ENCODE measurements around the gene ATP8A2.
A peak's percentile ranks its signal among the peaks of the same experiment; 100 is the strongest.

Gene ATP8A2

GRCh38 chr13:25865391-25865790, 493.6 kb downstream of the ATP8A2 start:
- H3K4me3 Mint-ChIP-seq = no peak overlapping the region
- H3K27ac Mint-ChIP-seq = no peak overlapping the region
- no peaks in the 10 kb centered on the region for H3K36me3 Mint-ChIP-seq (ENCODE audit: low read depth)
- no peaks in the 10 kb centered on the region for H3K9me3 Mint-ChIP-seq
- H3K27me3 Mint-ChIP-seq (ENCODE audit: low read depth) = peaks cover 3% of the 10 kb centered on the region
- no peaks in the 10 kb centered on the region for H3K4me1 Mint-ChIP-seq (ENCODE audit: low read depth)

- H3K27ac Mint-ChIP-seq = no peak overlapping the region
- peaks cover 14% of the 10 kb centered on the region for H3K4me1 Mint-ChIP-seq (ENCODE audit: low read depth)
- H3K36me3 Mint-ChIP-seq (ENCODE audit: low read depth) = no peaks in the 10 kb centered on the region
- H3K27me3 Mint-ChIP-seq (ENCODE audit: low read depth) = no peaks in the 10 kb centered on the region
- H3K4me3 Mint-ChIP-seq = no peak overlapping the region
- H3K9me3 Mint-ChIP-seq = no peaks in the 10 kb centered on the region
Observed at GRCh38 chr13:25867038-25867437, 495.3 kb downstream of the ATP8A2 start.

- Mint-ChIP-seq H3K9me3 (no peaks in the 10 kb centered on the region), H3K4me1 (ENCODE audit: low read depth) (peaks cover 25% of the 10 kb centered on the region), H3K4me3 (no peak overlapping the region), H3K36me3 (ENCODE audit: low read depth) (no peaks in the 10 kb centered on the region), H3K27ac (no peak overlapping the region), H3K27me3 (ENCODE audit: low read depth) (no peaks in the 10 kb centered on the region)
Observed at GRCh38 chr13:25868490-25868889, 496.7 kb downstream of the ATP8A2 start.

- Mint-ChIP-seq H3K36me3 (ENCODE audit: low read depth) (peaks cover 5% of the 10 kb centered on the region), H3K4me3 (no peak overlapping the region), H3K9me3 (peaks cover 9% of the 10 kb centered on the region), H3K27ac (no peak overlapping the region), H3K4me1 (ENCODE audit: low read depth) (peaks cover 38% of the 10 kb centered on the region), H3K27me3 (ENCODE audit: low read depth) (no peaks in the 10 kb centered on the region)
Observed at GRCh38 chr13:25869941-25870340, 498.2 kb downstream of the ATP8A2 start.

- H3K36me3 Mint-ChIP-seq (ENCODE audit: low read depth) = peaks cover 5% of the 10 kb centered on the region
- peaks cover 47% of the 10 kb centered on the region for H3K4me1 Mint-ChIP-seq (ENCODE audit: low read depth)
- H3K9me3 Mint-ChIP-seq = peaks cover 9% of the 10 kb centered on the region
- H3K27ac Mint-ChIP-seq = peak overlapping the region; percentile 37
- H3K27me3 Mint-ChIP-seq (ENCODE audit: low read depth) = no peaks in the 10 kb centered on the region
- no peak overlapping the region for H3K4me3 Mint-ChIP-seq
Observed at GRCh38 chr13:25871389-25872125, 499.8 kb downstream of the ATP8A2 start.

- Mint-ChIP-seq H3K27ac (peak overlapping the region; percentile 33), H3K4me3 (no peak overlapping the region)
Observed at GRCh38 chr13:25872481-25873241, 500.9 kb downstream of the ATP8A2 start.

GRCh38 chr13:25873242-25873612, 501.5 kb downstream of the ATP8A2 start:
- Mint-ChIP-seq H3K27me3 (ENCODE audit: low read depth) (no peaks in the 10 kb centered on the region), H3K9me3 (peaks cover 9% of the 10 kb centered on the region), H3K4me1 (ENCODE audit: low read depth) (peaks cover 52% of the 10 kb centered on the region), H3K4me3 (no peak overlapping the region), H3K27ac (peak overlapping the region; percentile 32), H3K36me3 (ENCODE audit: low read depth) (peaks cover 5% of the 10 kb centered on the region)

More at GRCh38 chr13:25872481-25873241, 500.9 kb downstream of the ATP8A2 start:
- H3K9me3 Mint-ChIP-seq = peaks cover 9% of the 10 kb centered on the region
- peaks cover 5% of the 10 kb centered on the region for H3K36me3 Mint-ChIP-seq (ENCODE audit: low read depth)
- H3K27me3 Mint-ChIP-seq (ENCODE audit: low read depth) = no peaks in the 10 kb centered on the region
- peaks cover 51% of the 10 kb centered on the region for H3K4me1 Mint-ChIP-seq (ENCODE audit: low read depth)

GRCh38 chr13:25874064-25874737, 502.4 kb downstream of the ATP8A2 start:
- Mint-ChIP-seq H3K9me3 (peaks cover 9% of the 10 kb centered on the region), H3K27me3 (ENCODE audit: low read depth) (no peaks in the 10 kb centered on the region), H3K4me3 (peak overlapping the region; percentile 1), H3K27ac (peak overlapping the region; percentile 90), H3K4me1 (ENCODE audit: low read depth) (peaks cover 58% of the 10 kb centered on the region), H3K36me3 (ENCODE audit: low read depth) (peaks cover 5% of the 10 kb centered on the region)

GRCh38 chr13:25874907-25875306, 503.1 kb downstream of the ATP8A2 start:
- Mint-ChIP-seq H3K4me3 (peak overlapping the region; percentile 38), H3K27ac (peak overlapping the region; percentile 90), H3K27me3 (ENCODE audit: low read depth) (no peaks in the 10 kb centered on the region), H3K36me3 (ENCODE audit: low read depth) (peaks cover 5% of the 10 kb centered on the region), H3K4me1 (ENCODE audit: low read depth) (peaks cover 59% of the 10 kb centered on the region), H3K9me3 (peaks cover 9% of the 10 kb centered on the region)

- H3K9me3 Mint-ChIP-seq = peaks cover 9% of the 10 kb centered on the region
- peaks cover 5% of the 10 kb centered on the region for H3K36me3 Mint-ChIP-seq (ENCODE audit: low read depth)
- no peak overlapping the region for H3K4me3 Mint-ChIP-seq
- H3K27ac Mint-ChIP-seq = peak overlapping the region; percentile 0
- H3K27me3 Mint-ChIP-seq (ENCODE audit: low read depth) = no peaks in the 10 kb centered on the region
- H3K4me1 Mint-ChIP-seq (ENCODE audit: low read depth) = peaks cover 56% of the 10 kb centered on the region
Observed at GRCh38 chr13:25876247-25876646, 504.5 kb downstream of the ATP8A2 start.

- Mint-ChIP-seq H3K27ac (no peak overlapping the region), H3K4me3 (no peak overlapping the region), H3K4me1 (ENCODE audit: low read depth) (peaks cover 54% of the 10 kb centered on the region), H3K36me3 (ENCODE audit: low read depth) (peaks cover 2% of the 10 kb centered on the region), H3K27me3 (ENCODE audit: low read depth) (no peaks in the 10 kb centered on the region), H3K9me3 (peaks cover under 1% of the 10 kb centered on the region)
Observed at GRCh38 chr13:25879466-25879865, 507.7 kb downstream of the ATP8A2 start.

- Mint-ChIP-seq H3K27me3 (ENCODE audit: low read depth) (no peaks in the 10 kb centered on the region), H3K36me3 (ENCODE audit: low read depth) (no peaks in the 10 kb centered on the region), H3K4me3 (peak overlapping the region; percentile 15), H3K27ac (peak overlapping the region; percentile 12), H3K9me3 (no peaks in the 10 kb centered on the region), H3K4me1 (ENCODE audit: low read depth) (peaks cover 40% of the 10 kb centered on the region)
Observed at GRCh38 chr13:25881136-25881926, 509.6 kb downstream of the ATP8A2 start.

GRCh38 chr13:25881971-25882451, 510.2 kb downstream of the ATP8A2 start:
- Mint-ChIP-seq H3K4me1 (ENCODE audit: low read depth) (peaks cover 45% of the 10 kb centered on the region), H3K9me3 (no peaks in the 10 kb centered on the region), H3K36me3 (ENCODE audit: low read depth) (no peaks in the 10 kb centered on the region), H3K27me3 (ENCODE audit: low read depth) (no peaks in the 10 kb centered on the region), H3K4me3 (no peak overlapping the region), H3K27ac (no peak overlapping the region)

All from T-helper 1 cell treated with Interleukin-12 subunit alpha and Interleukin-12 subunit beta and Interleukin-4 antibody, amounts not matched to agents 30 μg/mL and 1 μg/mL, for 36 hours (primary cell).